ENCODE results near the gene HDAC3. TPM values are rescaled to one million over a fixed set of nuclear protein-coding genes. Genes with fewer than 3 reads are reported as not detected.
A peak's percentile ranks its signal among the peaks of the same experiment; 100 is the strongest.

Gene HDAC3
- total RNA-seq, 2 donors from 2014 or later, result 73.3 to 78.9 TPM

DNA sequence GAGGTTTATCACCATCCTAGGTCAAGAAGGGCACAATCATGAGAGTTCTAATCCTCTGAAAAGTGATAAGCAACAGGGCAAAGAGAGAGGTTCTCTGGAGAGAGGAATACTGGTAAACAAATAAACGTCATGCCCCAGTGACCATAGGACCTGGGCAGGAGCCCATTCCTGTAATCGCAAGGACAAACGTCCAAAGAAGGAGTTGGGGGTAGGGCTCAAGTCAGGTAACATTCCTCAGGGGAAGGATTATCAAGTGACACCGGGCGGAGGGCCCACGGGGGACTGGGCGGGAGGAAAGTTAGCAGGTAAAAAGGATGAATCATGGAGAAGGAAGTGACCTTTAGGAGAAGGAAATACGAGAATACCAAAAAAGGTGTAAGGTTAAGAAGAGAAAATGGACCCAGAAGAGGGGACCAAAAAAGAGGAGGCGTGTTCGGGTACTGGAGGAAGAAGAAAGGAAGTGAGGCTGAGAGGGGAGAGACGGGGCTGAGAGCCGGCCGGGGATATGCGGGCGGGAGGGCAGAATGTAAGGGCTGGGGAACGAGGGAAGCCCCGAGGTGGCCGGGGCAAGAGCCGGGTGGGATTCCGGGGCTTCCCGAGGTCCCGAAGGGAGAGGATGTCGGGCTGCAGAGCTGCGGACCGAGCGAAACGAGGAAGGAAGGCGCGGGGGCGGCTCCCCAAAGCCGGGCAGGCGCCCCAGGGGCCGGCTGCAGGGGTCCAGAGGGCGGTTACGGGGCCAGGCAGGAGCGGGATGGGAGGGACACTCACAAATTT lies 18.4 kb downstream of the HDAC3 start:
- H3K9ac ChIP-seq (ENCODE audit: extremely low read depth, low read length, poor library complexity, severe bottlenecking), result peak overlapping the region; percentile 90
- peak overlapping the region; percentile 83 for H3K4me3 ChIP-seq (ENCODE audit: low read length)
- Mint-ChIP-seq H3K9me3 (no peaks in the 10 kb centered on the region), H3K27me3 (ENCODE audit: insufficient read depth) (no peaks in the 10 kb centered on the region), H3K27ac (peak overlapping the region; percentile 97), H3K4me3 (peak overlapping the region; percentile 94), H3K4me1 (peaks cover 37% of the 10 kb centered on the region), H3K36me3 (ENCODE audit: low read depth) (peaks cover 19% of the 10 kb centered on the region)
- TF ChIP-seq CTCF (conservative IDR thresholded peaks at IDR 0.05), result no peak
- peaks cover 9% of the 10 kb centered on the region for H3K4me1 ChIP-seq (ENCODE audit: control insufficient read depth, insufficient read depth, low read length)
- 0% methylated on average over 14 to 36 of the region's 36 CpGs for WGBS, 2 experiments (ENCODE audit: insufficient coverage in 1 of 2, insufficient read length in 1 of 2)
- H3K9me3 ChIP-seq (ENCODE audit: control insufficient read depth, low read length), result no peaks in the 10 kb centered on the region
- peak; percentile 90 for DNase-seq
- peak overlapping the region; percentile 58 for H3K27ac ChIP-seq (ENCODE audit: low read depth, low read length)
- H3K36me3 ChIP-seq (ENCODE audit: control insufficient read depth, insufficient read depth, low read length), result peaks cover 37% of the 10 kb centered on the region
- H3K27me3 ChIP-seq (ENCODE audit: control insufficient read depth, insufficient read depth, low read length, poor library complexity, severe bottlenecking), result no peaks in the 10 kb centered on the region

DNA sequence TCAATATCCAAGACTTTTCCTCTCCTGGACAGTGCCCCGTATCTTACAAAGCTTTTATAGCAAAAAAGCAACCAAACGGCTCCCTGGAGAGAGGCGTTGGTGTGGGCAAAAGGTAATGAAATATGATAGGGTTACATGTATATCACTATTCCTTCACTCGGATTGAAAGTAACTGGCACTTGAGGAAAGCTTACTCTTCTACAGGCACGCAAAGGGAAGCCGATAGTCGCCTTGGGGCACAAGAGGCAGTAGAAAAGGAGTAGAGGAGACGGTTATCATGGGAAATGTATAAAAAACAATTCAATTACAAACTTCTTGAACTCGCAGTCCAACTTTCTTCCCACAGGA lies 19.0 kb downstream of the HDAC3 start:
- peaks cover 9% of the 10 kb centered on the region for H3K4me1 ChIP-seq (ENCODE audit: control insufficient read depth, insufficient read depth, low read length)
- WGBS, 2 experiments (ENCODE audit: insufficient coverage in 1 of 2, insufficient read length in 1 of 2), result 35% methylated on average over 9 of the region's 9 CpGs; no CpG with 5 or more reads in 1 of the 2 experiments
- H3K4me3 Mint-ChIP-seq, result peak overlapping the region; percentile 94
- H3K27ac ChIP-seq (ENCODE audit: low read depth, low read length), result no peak overlapping the region
- H3K36me3 Mint-ChIP-seq (ENCODE audit: low read depth), result peaks cover 17% of the 10 kb centered on the region
- no peak for TF ChIP-seq CTCF (conservative IDR thresholded peaks at IDR 0.05)
- peak overlapping the region; percentile 90 for H3K9ac ChIP-seq (ENCODE audit: extremely low read depth, low read length, poor library complexity, severe bottlenecking)
- H3K36me3 ChIP-seq (ENCODE audit: control insufficient read depth, insufficient read depth, low read length), result peaks cover 31% of the 10 kb centered on the region
- H3K27me3 Mint-ChIP-seq (ENCODE audit: insufficient read depth), result no peaks in the 10 kb centered on the region
- DNase-seq, result no peak
- no peaks in the 10 kb centered on the region for H3K9me3 ChIP-seq (ENCODE audit: control insufficient read depth, low read length)
- H3K4me1 Mint-ChIP-seq, result peaks cover 41% of the 10 kb centered on the region
- peak overlapping the region; percentile 97 for H3K27ac Mint-ChIP-seq
- H3K9me3 Mint-ChIP-seq, result no peaks in the 10 kb centered on the region
- peak overlapping the region; percentile 83 for H3K4me3 ChIP-seq (ENCODE audit: low read length)
- no peaks in the 10 kb centered on the region for H3K27me3 ChIP-seq (ENCODE audit: control insufficient read depth, insufficient read depth, low read length, poor library complexity, severe bottlenecking)

DNA sequence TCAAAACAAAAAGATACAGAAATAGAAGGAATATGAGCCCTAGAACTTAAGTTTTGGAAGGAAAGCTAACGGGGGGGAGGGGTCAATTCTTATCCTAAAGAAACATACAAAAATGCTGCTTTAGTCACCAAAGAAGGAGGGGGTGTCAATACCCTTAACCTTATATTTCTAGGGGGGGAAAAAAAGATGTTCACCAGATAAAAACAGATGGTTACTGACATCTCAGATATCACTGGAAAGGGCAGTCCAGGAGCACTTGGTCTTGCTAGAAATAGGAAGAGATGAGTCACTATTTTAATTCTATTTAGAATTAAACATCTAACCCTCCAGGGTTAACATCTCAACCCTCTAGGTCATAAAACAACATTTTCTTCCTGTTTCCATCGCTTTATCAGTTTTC lies 19.5 kb downstream of the HDAC3 start:
- no peak for TF ChIP-seq CTCF (conservative IDR thresholded peaks at IDR 0.05)
- Mint-ChIP-seq H3K9me3 (no peaks in the 10 kb centered on the region), H3K4me3 (peak overlapping the region; percentile 94), H3K36me3 (ENCODE audit: low read depth) (peaks cover 12% of the 10 kb centered on the region), H3K27ac (peak overlapping the region; percentile 97), H3K4me1 (peaks cover 41% of the 10 kb centered on the region), H3K27me3 (ENCODE audit: insufficient read depth) (no peaks in the 10 kb centered on the region)
- DNase-seq, result no peak
- Histone ChIP-seq H3K36me3 (ENCODE audit: control insufficient read depth, insufficient read depth, low read length) (peaks cover 28% of the 10 kb centered on the region), H3K27me3 (ENCODE audit: control insufficient read depth, insufficient read depth, low read length, poor library complexity, severe bottlenecking) (no peaks in the 10 kb centered on the region), H3K9ac (ENCODE audit: extremely low read depth, low read length, poor library complexity, severe bottlenecking) (peak overlapping the region; percentile 90), H3K27ac (ENCODE audit: low read depth, low read length) (no peak overlapping the region), H3K9me3 (ENCODE audit: control insufficient read depth, low read length) (no peaks in the 10 kb centered on the region), H3K4me1 (ENCODE audit: control insufficient read depth, insufficient read depth, low read length) (peaks cover 9% of the 10 kb centered on the region), H3K4me3 (ENCODE audit: low read length) (peak overlapping the region; percentile 83)
- WGBS, 2 experiments (ENCODE audit: insufficient coverage in 1 of 2, insufficient read length in 1 of 2), result 81% methylated on average over 2 of the region's 2 CpGs; no CpG with 5 or more reads in 1 of the 2 experiments

Data from endodermal cell (in vitro differentiated cells).